Stimulated activated CD4-positive, alpha-beta T cell treated with anti-CD3 and anti-CD28 coated beads, Interleukin-15, amount 100 ng/mL, for 48 hours (primary cell): ENCODE data around the gene SLC35F4.

Experiments used
- DNase-seq, 2 donors: peaks; one replicate each; pipeline ENCODE4 v3.0.0-alpha.2; 2020; ENCODE audit warnings: low read depth in 2 of 2

SLC35F4 gene

DNA sequence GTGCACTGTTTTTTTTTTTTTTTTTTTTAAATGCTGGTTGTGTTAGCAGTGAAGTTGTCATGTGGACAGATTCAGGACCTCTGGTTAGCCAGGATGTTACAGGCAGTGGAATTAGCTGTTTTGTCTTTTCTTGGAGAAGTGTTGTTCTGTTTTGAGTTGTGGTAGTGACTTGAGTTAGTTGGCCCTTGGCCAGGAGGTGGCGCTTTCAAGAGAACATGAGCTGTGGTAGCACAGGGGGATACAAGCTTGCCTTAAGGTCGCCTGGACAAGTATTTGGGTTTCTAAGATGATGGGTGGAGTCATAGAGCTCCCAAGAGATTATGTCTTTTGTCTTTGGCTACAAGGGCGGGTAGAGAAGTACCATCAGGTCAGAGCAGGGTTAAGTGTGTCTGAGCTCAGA, 338.9 kb downstream of the SLC35F4 start:
- no peak for DNase-seq

DNA sequence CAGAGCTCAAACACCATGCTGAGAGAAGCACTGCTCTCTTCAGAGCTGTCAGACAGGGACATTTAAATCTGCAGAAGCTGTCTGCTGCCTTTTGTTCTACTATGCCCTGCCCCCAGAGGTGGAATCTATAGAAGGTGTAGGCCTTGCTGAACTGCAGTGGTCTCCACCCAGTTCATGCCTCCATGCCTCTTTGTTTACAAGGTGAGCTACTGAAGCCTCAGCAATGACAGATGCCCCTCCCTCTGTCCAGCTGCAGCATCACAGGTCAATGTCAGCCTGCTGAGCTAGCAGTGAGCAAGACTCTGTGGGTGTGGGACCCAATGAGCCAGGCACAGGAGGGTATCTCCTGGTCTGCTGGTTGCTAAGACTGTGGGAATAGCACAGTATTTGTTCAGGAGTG, 346.8 kb downstream of the SLC35F4 start:
- no peak for DNase-seq
